Stimulated activated effector memory CD8-positive, alpha-beta T cell treated with anti-CD3 and anti-CD28 coated beads, Interleukin-12 subunit alpha, Interleukin-12 subunit beta, amount 100 ng/mL, for 72 hours (primary cell): ENCODE data around the gene CFAP57.
A peak's percentile ranks its signal among the peaks of the same experiment; 100 is the strongest.

Source experiments
- ATAC-seq: fragments of 150-1000 bp; cut with Tn5 transposase; 2 replicates; pipeline ENCODE4 v1.10.0; 2021
- DNase-seq, 2 donors: peaks; one replicate each; pipeline ENCODE4 v3.0.0; 2021 to 2022; ENCODE audit warnings: low spot score in 2 of 2
- H3K27ac Mint-ChIP-seq: one replicate; pipeline ENCODE4 v1.8.0; 2022; ENCODE audit warnings: mild to moderate bottlenecking, mixed read lengths
- H3K36me3 Mint-ChIP-seq: one replicate; pipeline ENCODE4 v1.8.0; 2022; ENCODE audit warnings: mild to moderate bottlenecking, mixed read lengths
- H3K4me1 Mint-ChIP-seq: one replicate; pipeline ENCODE4 v1.8.0; 2022; ENCODE audit warnings: mixed read lengths
- H3K4me3 Mint-ChIP-seq: one replicate; pipeline ENCODE4 v1.8.0; 2022; ENCODE audit warnings: mild to moderate bottlenecking, mixed read lengths
- H3K9me3 Mint-ChIP-seq: one replicate; pipeline ENCODE4 v1.8.0; 2022; ENCODE audit warnings: mixed read lengths

Gene CFAP57

DNA sequence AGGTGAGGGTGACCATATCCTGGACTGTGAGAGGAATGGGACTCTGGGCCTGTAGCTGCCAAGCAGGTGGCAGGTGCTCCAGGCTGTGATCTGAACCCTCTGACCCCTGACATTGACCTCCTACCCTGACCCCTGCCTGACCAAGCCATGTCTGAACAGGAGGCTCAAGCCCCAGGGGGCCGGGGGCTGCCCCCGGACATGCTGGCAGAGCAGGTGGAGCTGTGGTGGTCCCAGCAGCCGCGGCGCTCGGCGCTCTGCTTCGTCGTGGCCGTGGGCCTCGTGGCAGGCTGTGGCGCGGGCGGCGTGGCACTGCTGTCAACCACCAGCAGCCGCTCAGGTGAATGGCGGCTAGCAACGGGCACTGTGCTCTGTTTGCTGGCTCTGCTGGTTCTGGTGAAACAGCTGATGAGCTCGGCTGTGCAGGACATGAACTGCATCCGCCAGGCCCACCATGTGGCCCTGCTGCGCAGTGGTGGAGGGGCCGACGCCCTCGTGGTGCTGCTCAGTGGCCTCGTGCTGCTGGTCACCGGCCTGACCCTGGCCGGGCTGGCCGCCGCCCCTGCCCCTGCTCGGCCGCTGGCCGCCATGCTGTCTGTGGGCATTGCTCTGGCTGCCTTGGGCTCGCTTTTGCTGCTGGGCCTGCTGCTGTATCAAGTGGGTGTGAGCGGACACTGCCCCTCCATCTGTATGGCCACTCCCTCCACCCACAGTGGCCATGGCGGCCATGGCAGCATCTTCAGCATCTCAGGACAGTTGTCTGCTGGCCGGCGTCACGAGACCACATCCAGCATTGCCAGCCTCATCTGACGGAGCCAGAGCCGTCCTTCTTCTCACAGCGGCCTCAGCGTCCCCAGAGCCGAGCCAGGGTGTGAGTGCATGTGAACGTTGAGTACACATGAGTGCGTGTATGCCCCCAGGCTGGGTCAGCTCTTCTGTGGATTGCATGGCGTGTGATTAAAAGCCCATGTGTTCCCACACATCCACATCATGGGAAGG lies 100.7 kb downstream of the CFAP57 start:
- H3K27ac Mint-ChIP-seq = no peak overlapping the region

DNA sequence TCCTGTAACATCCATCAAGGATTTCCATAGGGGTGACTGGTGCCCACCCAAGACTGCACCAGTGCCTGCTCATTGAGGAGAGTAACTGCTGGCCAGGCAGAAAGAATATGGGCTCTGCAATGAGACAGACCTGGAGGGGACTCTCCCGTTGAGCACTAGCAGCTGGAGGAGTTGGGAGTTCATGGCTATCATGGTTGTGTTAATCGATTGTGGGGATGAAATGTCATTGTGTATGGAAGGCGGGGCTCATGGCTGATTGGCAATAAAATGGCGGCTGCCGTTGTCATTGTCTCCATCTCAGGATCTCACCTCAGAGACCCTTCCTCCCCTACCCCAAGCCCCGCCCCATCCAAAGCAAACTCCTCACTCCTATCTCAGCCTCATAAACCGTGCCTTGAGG lies 101.6 kb downstream of the CFAP57 start:
- peaks cover 6% of the 10 kb centered on the region for H3K9me3 Mint-ChIP-seq
- no peaks in the 10 kb centered on the region for H3K36me3 Mint-ChIP-seq
- H3K4me3 Mint-ChIP-seq = no peak overlapping the region
- no peak for DNase-seq
- no peak for ATAC-seq
- peaks cover 36% of the 10 kb centered on the region for H3K4me1 Mint-ChIP-seq
- no peak overlapping the region for H3K27ac Mint-ChIP-seq

More for the DNA sequence above, 100.7 kb downstream of the CFAP57 start:
- Mint-ChIP-seq H3K36me3 (no peaks in the 10 kb centered on the region), H3K4me3 (no peak overlapping the region), H3K4me1 (peaks cover 36% of the 10 kb centered on the region), H3K9me3 (peaks cover 6% of the 10 kb centered on the region)
- ATAC-seq = no peak
- DNase-seq = no peak

GRCh38 chr1:43274125-43274803 lies 102.1 kb downstream of the CFAP57 start:
- Mint-ChIP-seq H3K36me3 (no peaks in the 10 kb centered on the region), H3K4me3 (peak overlapping the region; percentile 59), H3K4me1 (peaks cover 36% of the 10 kb centered on the region), H3K27ac (peak overlapping the region; percentile 92), H3K9me3 (peaks cover 6% of the 10 kb centered on the region)
- ATAC-seq (peak; percentile 66), DNase-seq (peak in 1 of 2 donors; percentile 56)

- H3K9me3 Mint-ChIP-seq = peaks cover 6% of the 10 kb centered on the region
- H3K4me3 Mint-ChIP-seq = peak overlapping the region; percentile 59
- H3K4me1 Mint-ChIP-seq = peaks cover 31% of the 10 kb centered on the region
- ATAC-seq = no peak
- DNase-seq = no peak
- H3K27ac Mint-ChIP-seq = peak overlapping the region; percentile 92
- H3K36me3 Mint-ChIP-seq = no peaks in the 10 kb centered on the region
Measured at GRCh38 chr1:43274804-43275180, 102.7 kb downstream of the CFAP57 start.

GRCh38 chr1:43275826-43276620 lies 103.9 kb downstream of the CFAP57 start:
- Mint-ChIP-seq H3K36me3 (no peaks in the 10 kb centered on the region), H3K27ac (peak overlapping the region; percentile 92), H3K9me3 (peaks cover 6% of the 10 kb centered on the region), H3K4me1 (peaks cover 19% of the 10 kb centered on the region), H3K4me3 (no peak overlapping the region)
- DNase-seq = no peak
- ATAC-seq = no peak

GRCh38 chr1:43276673-43277072 lies 104.5 kb downstream of the CFAP57 start:
- no peak overlapping the region for H3K27ac Mint-ChIP-seq
- no peak for DNase-seq
- ATAC-seq = no peak
- H3K9me3 Mint-ChIP-seq = peaks cover 6% of the 10 kb centered on the region
- H3K36me3 Mint-ChIP-seq = no peaks in the 10 kb centered on the region
- peaks cover 13% of the 10 kb centered on the region for H3K4me1 Mint-ChIP-seq
- no peak overlapping the region for H3K4me3 Mint-ChIP-seq

- no peak for ATAC-seq
- no peak overlapping the region for H3K27ac Mint-ChIP-seq
Measured at GRCh38 chr1:43277116-43277876, 105.2 kb downstream of the CFAP57 start.

GRCh38 chr1:43279161-43279560 lies 107.0 kb downstream of the CFAP57 start:
- Mint-ChIP-seq H3K9me3 (peaks cover 6% of the 10 kb centered on the region), H3K36me3 (no peaks in the 10 kb centered on the region), H3K4me3 (no peak overlapping the region), H3K4me1 (peaks cover 12% of the 10 kb centered on the region), H3K27ac (no peak overlapping the region)
- no peak for DNase-seq
- ATAC-seq = no peak

More at GRCh38 chr1:43277116-43277876, 105.2 kb downstream of the CFAP57 start:
- Mint-ChIP-seq H3K36me3 (no peaks in the 10 kb centered on the region), H3K4me1 (peaks cover 13% of the 10 kb centered on the region), H3K9me3 (peaks cover 6% of the 10 kb centered on the region), H3K4me3 (no peak overlapping the region)
- no peak for DNase-seq

GRCh38 chr1:43279666-43280065 lies 107.5 kb downstream of the CFAP57 start:
- ATAC-seq = no peak
- Mint-ChIP-seq H3K9me3 (peaks cover 3% of the 10 kb centered on the region), H3K4me1 (peaks cover 7% of the 10 kb centered on the region), H3K27ac (no peak overlapping the region), H3K36me3 (no peaks in the 10 kb centered on the region), H3K4me3 (no peak overlapping the region)
- no peak for DNase-seq

DNA sequence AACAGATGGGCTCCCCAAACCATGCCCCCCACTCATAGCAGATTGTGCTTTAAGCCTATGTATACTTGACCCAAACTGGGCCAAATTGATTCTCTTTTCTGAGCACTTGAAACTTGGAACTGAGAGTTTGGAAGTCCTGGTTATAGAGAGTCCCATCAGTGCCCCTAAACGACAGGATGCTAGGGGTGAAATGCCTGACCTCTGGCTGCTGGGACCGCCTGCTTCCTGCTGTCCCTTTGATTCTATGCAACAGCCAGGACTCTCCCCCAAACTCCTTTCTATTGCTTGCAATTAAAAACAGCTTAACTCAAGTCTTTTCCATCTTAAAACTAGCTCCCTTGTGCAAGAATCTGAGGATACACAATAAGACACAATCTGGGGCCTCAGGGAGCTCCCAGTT lies 108.6 kb downstream of the CFAP57 start:
- no peak overlapping the region for H3K27ac Mint-ChIP-seq
- ATAC-seq (no peak), DNase-seq (no peak)
- no peaks in the 10 kb centered on the region for H3K4me1 Mint-ChIP-seq
- H3K9me3 Mint-ChIP-seq = no peaks in the 10 kb centered on the region
- no peak overlapping the region for H3K4me3 Mint-ChIP-seq
- no peaks in the 10 kb centered on the region for H3K36me3 Mint-ChIP-seq

GRCh38 chr1:43282220-43283195 lies 110.4 kb downstream of the CFAP57 start:
- H3K27ac Mint-ChIP-seq = no peak overlapping the region
- DNase-seq = no peak
- no peaks in the 10 kb centered on the region for H3K9me3 Mint-ChIP-seq
- H3K36me3 Mint-ChIP-seq = no peaks in the 10 kb centered on the region
- no peaks in the 10 kb centered on the region for H3K4me1 Mint-ChIP-seq
- ATAC-seq = no peak
- H3K4me3 Mint-ChIP-seq = no peak overlapping the region

- DNase-seq (no peak), ATAC-seq (no peak)
- Mint-ChIP-seq H3K9me3 (no peaks in the 10 kb centered on the region), H3K36me3 (no peaks in the 10 kb centered on the region), H3K4me3 (no peak overlapping the region), H3K4me1 (no peaks in the 10 kb centered on the region), H3K27ac (no peak overlapping the region)
Measured at GRCh38 chr1:43284065-43284464, 111.9 kb downstream of the CFAP57 start.

- no peak overlapping the region for H3K27ac Mint-ChIP-seq
- no peaks in the 10 kb centered on the region for H3K4me1 Mint-ChIP-seq
Measured at GRCh38 chr1:43284546-43285110, 112.5 kb downstream of the CFAP57 start.

More at GRCh38 chr1:43284546-43285110, 112.5 kb downstream of the CFAP57 start:
- DNase-seq = no peak
- H3K36me3 Mint-ChIP-seq = no peaks in the 10 kb centered on the region
- no peaks in the 10 kb centered on the region for H3K9me3 Mint-ChIP-seq
- H3K4me3 Mint-ChIP-seq = no peak overlapping the region
- no peak for ATAC-seq
